Measurements from ENCODE around the gene PLIN3. TPM values are rescaled to one million over a fixed set of nuclear protein-coding genes. Genes with fewer than 3 reads are reported as not detected.
"Not testable (repeated sequence)": the region's sequence is repeated elsewhere in the genome, so short reads cannot be mapped to it uniquely, and the experiment has no call there.

PLIN3 gene
- total RNA-seq, 1 donor from 2014 or later = 439 TPM

GRCh38 chr19:4814625-4815425, 52.6 kb downstream of the PLIN3 start:
- peak; percentile 23 for DNase-seq (ENCODE audit: low read depth)

- peak; percentile 69 for DNase-seq (ENCODE audit: low read depth)
Observed at GRCh38 chr19:4811328-4812131, 55.9 kb downstream of the PLIN3 start.

GRCh38 chr19:4807188-4807587, 60.3 kb downstream of the PLIN3 start:
- no peak for DNase-seq (ENCODE audit: low read depth)

GRCh38 chr19:4806384-4806783, 61.1 kb downstream of the PLIN3 start:
- DNase-seq (ENCODE audit: low read depth) = no peak

- not testable (repeated sequence) for DNase-seq (ENCODE audit: low read depth)
Observed at GRCh38 chr19:4805140-4805539, 62.3 kb downstream of the PLIN3 start.

- DNase-seq (ENCODE audit: low read depth) = peak; percentile 68
Observed at GRCh38 chr19:4803736-4804695, 63.5 kb downstream of the PLIN3 start.

GRCh38 chr19:4802711-4803110, 64.8 kb downstream of the PLIN3 start:
- peak; percentile 83 for DNase-seq (ENCODE audit: low read depth)

- no peak for DNase-seq (ENCODE audit: low read depth)
Observed at GRCh38 chr19:4801085-4801619, 66.3 kb downstream of the PLIN3 start.

GRCh38 chr19:4800591-4801081, 66.8 kb downstream of the PLIN3 start:
- DNase-seq (ENCODE audit: low read depth) = no peak

GRCh38 chr19:4795400-4795799, 72.1 kb downstream of the PLIN3 start:
- no peak for DNase-seq (ENCODE audit: low read depth)

- DNase-seq (ENCODE audit: low read depth) = no peak
Observed at GRCh38 chr19:4794971-4795370, 72.5 kb downstream of the PLIN3 start.

GRCh38 chr19:4793278-4793677, 74.2 kb downstream of the PLIN3 start:
- not testable (repeated sequence) for DNase-seq (ENCODE audit: low read depth)

- not testable (repeated sequence) for DNase-seq (ENCODE audit: low read depth)
Observed at GRCh38 chr19:4792866-4793195, 74.6 kb downstream of the PLIN3 start.

- DNase-seq (ENCODE audit: low read depth) = not testable (repeated sequence)
Observed at GRCh38 chr19:4792019-4792865, 75.2 kb downstream of the PLIN3 start.

- DNase-seq (ENCODE audit: low read depth) = peak; percentile 100
Observed at GRCh38 chr19:4791183-4792018, 76.1 kb downstream of the PLIN3 start, which contains the start of gene FEM1A. FEM1A (plus strand) TSS chr19:4791734; CDS start chr19:4791855, 121 bp downstream.

Data from myocyte (in vitro differentiated cells).